ENCODE results near the gene CD68.
A peak's percentile ranks its signal among the peaks of the same experiment; 100 is the strongest.
"Not testable (repeated sequence)": the region's sequence is repeated elsewhere in the genome, so short reads cannot be mapped to it uniquely, and the experiment has no call there.

Gene CD68

GRCh38 chr17:7613769-7614424 lies 34.5 kb downstream of the CD68 start:
- DNase-seq (ENCODE audit: low spot score) = no peak

GRCh38 chr17:7614425-7615264 lies 35.2 kb downstream of the CD68 start, which contains the start of gene FXR2:
FXR2 (minus strand) TSS chr17:7614897; CDS start chr17:7614532, 365 bp downstream.
- peak; percentile 95 for DNase-seq (ENCODE audit: low spot score)

- DNase-seq (ENCODE audit: low spot score) = no peak
Observed at GRCh38 chr17:7615265-7615747, 35.9 kb downstream of the CD68 start.

GRCh38 chr17:7618608-7619007 lies 39.2 kb downstream of the CD68 start:
- DNase-seq (ENCODE audit: low spot score) = no peak

- no peak for DNase-seq (ENCODE audit: low spot score)
Observed at GRCh38 chr17:7620835-7621234, 41.4 kb downstream of the CD68 start.

GRCh38 chr17:7623661-7624060 lies 44.2 kb downstream of the CD68 start:
- no peak for DNase-seq (ENCODE audit: low spot score)

- DNase-seq (ENCODE audit: low spot score) = not testable (repeated sequence)
Observed at GRCh38 chr17:7625749-7626148, 46.3 kb downstream of the CD68 start.

- DNase-seq (ENCODE audit: low spot score) = no peak
Observed at GRCh38 chr17:7626307-7626706, 46.9 kb downstream of the CD68 start.

- peak; percentile 41 for DNase-seq (ENCODE audit: low spot score)
Observed at GRCh38 chr17:7626956-7627249, 47.5 kb downstream of the CD68 start.

GRCh38 chr17:7627250-7628121 lies 48.0 kb downstream of the CD68 start, which contains the start of gene SAT2:
SAT2 (minus strand) TSS chr17:7627821; CDS start chr17:7627635, 186 bp downstream.
- peak; percentile 93 for DNase-seq (ENCODE audit: low spot score)

GRCh38 chr17:7629939-7630571 lies 50.6 kb downstream of the CD68 start, which contains the start of gene SHBG:
SHBG (plus strand) TSS chr17:7630135; CDS start chr17:7630173, 38 bp downstream.
- no peak for DNase-seq (ENCODE audit: low spot score)
